PFSK-1 (cell line): ENCODE results near the gene STRADB.

Experiments
- FOXP2 ChIP-seq: optimal IDR thresholded peaks from 2 replicates; pipeline ENCODE3; 2011; ENCODE audit warnings: borderline replicate concordance, control low read depth, inconsistent platforms; ENCODE audit not compliant: insufficient read depth; ENCODE audit errors: extremely low read length, extremely low read depth
- POLR2AphosphoS5 ChIP-seq: IDR thresholded peaks from 2 replicates; pipeline ENCODE4 v1.6.1; 2012; ENCODE audit warnings: low read depth, mild to moderate bottlenecking, control low read depth, low read length, moderate library complexity
- SIN3A ChIP-seq: IDR thresholded peaks from 2 replicates; pipeline ENCODE4 v1.6.1; 2012; ENCODE audit warnings: mild to moderate bottlenecking, low read length, moderate library complexity, borderline replicate concordance; ENCODE audit not compliant: insufficient read depth
- TAF1 ChIP-seq: IDR thresholded peaks from 2 replicates; pipeline ENCODE4 v1.6.1; 2012; ENCODE audit warnings: low read length, control low read depth, borderline replicate concordance; ENCODE audit not compliant: insufficient read depth
- TF ChIP-seq, protein P1 (sequence below), 2 experiments: IDR thresholded peaks; 2 replicates each; pipeline versions ENCODE4 v1.6.1 to v1.8.0; 2011 to 2012; ENCODE audit warnings: low read depth in 2 of 2, low read length in 2 of 2, control low read depth in 1 of 2, inconsistent platforms in 1 of 2, mild to moderate bottlenecking in 1 of 2, moderate library complexity in 1 of 2; ENCODE audit not compliant: insufficient read depth in 1 of 2

Gene STRADB

DNA sequence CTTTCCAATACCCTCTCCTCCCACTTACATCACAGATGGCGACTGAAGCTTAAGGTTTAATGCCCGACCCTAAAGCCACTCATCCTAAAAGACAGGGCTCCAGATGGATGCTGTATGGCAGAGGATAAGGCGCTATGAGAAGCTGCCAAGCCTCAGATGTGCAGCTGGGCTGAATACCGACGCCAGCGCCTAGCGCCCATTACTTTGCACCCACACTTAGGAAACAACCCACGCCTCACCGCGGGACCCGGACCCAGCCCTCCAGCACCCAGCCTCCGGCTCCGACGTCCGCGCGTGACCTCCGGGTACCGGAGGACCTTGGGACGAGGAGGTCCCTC, 617 bp upstream of the STRADB start:
- TF ChIP-seq SIN3A (no peak), POLR2AphosphoS5 (no peak), FOXP2 (no peak), TAF1 (no peak)
- TF ChIP-seq, protein P1, sequence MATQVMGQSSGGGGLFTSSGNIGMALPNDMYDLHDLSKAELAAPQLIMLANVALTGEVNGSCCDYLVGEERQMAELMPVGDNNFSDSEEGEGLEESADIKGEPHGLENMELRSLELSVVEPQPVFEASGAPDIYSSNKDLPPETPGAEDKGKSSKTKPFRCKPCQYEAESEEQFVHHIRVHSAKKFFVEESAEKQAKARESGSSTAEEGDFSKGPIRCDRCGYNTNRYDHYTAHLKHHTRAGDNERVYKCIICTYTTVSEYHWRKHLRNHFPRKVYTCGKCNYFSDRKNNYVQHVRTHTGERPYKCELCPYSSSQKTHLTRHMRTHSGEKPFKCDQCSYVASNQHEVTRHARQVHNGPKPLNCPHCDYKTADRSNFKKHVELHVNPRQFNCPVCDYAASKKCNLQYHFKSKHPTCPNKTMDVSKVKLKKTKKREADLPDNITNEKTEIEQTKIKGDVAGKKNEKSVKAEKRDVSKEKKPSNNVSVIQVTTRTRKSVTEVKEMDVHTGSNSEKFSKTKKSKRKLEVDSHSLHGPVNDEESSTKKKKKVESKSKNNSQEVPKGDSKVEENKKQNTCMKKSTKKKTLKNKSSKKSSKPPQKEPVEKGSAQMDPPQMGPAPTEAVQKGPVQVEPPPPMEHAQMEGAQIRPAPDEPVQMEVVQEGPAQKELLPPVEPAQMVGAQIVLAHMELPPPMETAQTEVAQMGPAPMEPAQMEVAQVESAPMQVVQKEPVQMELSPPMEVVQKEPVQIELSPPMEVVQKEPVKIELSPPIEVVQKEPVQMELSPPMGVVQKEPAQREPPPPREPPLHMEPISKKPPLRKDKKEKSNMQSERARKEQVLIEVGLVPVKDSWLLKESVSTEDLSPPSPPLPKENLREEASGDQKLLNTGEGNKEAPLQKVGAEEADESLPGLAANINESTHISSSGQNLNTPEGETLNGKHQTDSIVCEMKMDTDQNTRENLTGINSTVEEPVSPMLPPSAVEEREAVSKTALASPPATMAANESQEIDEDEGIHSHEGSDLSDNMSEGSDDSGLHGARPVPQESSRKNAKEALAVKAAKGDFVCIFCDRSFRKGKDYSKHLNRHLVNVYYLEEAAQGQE (IDR thresholded peaks at IDR 0.05; ENCODE audit: insufficient read depth in 1 of 2, low read depth in 2 of 2, low read length in 2 of 2), result no peak

DNA sequence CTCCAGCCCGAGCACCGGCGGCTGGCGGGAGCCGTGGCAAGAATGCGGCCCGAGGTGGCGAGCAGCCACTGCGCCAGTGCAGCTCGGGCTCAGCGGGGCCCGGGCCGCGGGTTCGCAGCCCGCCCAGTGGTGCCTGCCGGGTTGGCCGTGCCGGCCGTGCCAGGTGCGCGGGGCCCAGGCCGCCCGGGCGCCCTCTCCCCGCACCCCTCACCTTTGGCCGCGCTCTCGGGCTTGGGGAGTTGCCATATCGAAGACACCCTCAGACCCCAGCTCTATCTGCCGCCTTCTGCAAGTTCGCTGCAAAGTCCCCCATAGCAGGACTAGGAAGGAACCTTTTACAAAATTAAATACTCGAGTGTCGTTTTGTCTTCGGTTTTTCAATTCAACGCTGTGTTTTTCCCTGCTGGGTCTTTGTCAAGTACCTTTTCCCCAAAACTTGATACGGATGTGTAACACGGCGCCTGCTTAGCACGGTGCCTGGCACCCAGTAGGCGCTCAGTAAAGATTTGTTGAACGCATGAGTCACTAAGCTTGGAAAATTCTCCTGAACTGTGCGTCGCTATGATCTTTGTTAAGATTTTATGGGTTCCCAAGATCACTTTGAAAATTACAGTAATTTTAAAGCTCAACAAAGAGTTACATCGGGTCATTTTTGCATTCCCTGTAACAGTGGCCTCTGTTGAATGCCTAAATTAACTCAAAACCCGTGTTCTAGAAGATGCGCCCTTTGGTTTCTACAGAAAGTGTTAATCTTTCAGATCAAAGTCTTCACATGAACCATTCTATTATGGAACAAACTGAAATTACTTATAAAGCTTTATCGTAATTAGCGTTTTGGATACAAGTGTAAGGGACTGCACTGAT, 750 bp downstream of the STRADB start:
- TF ChIP-seq FOXP2, result no peak
- TF ChIP-seq TAF1, result no peak
- TF ChIP-seq SIN3A, result no peak
- no peak for TF ChIP-seq POLR2AphosphoS5
- TF ChIP-seq, protein P1 (IDR thresholded peaks at IDR 0.05; ENCODE audit: insufficient read depth in 1 of 2, low read depth in 2 of 2, low read length in 2 of 2), result no peak

DNA sequence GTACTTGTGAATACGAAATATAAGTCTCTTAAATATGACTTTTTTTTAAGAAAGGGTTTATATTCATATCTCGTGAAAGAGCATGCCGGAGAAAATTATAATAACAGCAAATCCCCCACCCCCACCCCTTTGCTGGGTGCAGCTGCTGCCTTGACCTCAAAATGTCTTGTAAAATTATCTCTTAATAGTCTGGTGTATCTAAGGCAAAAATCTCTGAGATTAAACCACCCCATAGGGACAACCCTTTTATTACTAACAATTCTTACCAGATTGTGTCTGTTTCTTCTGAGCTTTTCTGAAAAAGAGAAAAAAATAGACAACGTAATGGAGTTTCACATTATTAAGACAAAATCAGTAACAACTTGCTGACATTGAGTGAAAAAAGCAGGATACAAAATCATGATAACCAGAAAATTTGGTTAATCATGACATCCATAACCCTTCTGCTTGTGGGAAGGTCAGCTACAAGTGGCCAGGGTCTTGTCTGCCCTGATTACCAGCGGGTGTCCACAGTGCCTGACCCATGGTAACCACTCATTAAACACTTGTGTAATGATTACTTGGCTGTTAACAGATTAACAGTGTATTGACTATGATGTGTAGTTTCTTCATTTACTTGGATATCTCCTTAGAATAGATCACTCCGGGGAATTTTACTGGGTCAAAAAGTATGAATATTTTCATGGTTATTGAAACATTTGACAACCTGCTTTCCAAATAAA, 1.5 kb downstream of the STRADB start:
- no peak for TF ChIP-seq FOXP2
- TF ChIP-seq POLR2AphosphoS5, result no peak
- TF ChIP-seq SIN3A, result no peak
- TF ChIP-seq TAF1, result no peak
- TF ChIP-seq, protein P1 (IDR thresholded peaks at IDR 0.05; ENCODE audit: insufficient read depth in 1 of 2, low read depth in 2 of 2, low read length in 2 of 2), result no peak

DNA sequence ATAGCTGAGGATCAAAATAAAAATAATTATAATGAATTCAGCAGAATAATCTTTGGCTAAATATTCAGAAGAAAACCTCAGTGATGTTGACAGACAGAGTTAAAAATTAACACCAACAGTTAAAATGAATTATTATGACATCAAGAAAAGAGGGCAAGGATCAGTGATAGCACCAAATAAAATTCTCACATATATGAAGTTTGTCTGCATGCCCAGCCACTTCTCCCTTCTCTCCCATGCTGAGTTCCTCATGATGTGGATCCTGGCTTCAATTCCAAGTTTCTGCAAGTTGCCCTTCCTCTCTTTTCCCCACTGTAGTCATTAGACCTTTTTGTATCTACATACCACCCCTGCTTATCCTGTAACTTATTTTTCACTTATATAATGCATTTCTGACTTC, 6.8 kb downstream of the STRADB start:
- TF ChIP-seq POLR2AphosphoS5, result no peak
- no peak for TF ChIP-seq SIN3A
- TF ChIP-seq, protein P1 (IDR thresholded peaks at IDR 0.05; ENCODE audit: insufficient read depth in 1 of 2, low read depth in 2 of 2, low read length in 2 of 2), result no peak
- no peak for TF ChIP-seq TAF1
- no peak for TF ChIP-seq FOXP2
